Duodenal mucosa (tissue), 2 donors: ENCODE data around the gene PKD2L1.

Source experiments
- H3K27ac ChIP-seq: one replicate; pipeline ENCODE4 v1.7.0; 2013; ENCODE audit warnings: low read depth, low read length
- H3K27me3 ChIP-seq, 2 donors: one replicate each; pipeline ENCODE4 v1.7.0; 2013; ENCODE audit warnings: low read length in 2 of 2, control low read depth in 1 of 2; ENCODE audit not compliant: insufficient read depth in 2 of 2, control insufficient read depth in 1 of 2
- H3K36me3 ChIP-seq, 2 donors: one replicate each; pipeline ENCODE4 v1.7.0; 2013; ENCODE audit warnings: low read length in 2 of 2, control low read depth in 1 of 2; ENCODE audit not compliant: insufficient read depth in 2 of 2, control insufficient read depth in 1 of 2
- H3K4me1 ChIP-seq, 2 donors: one replicate each; pipeline ENCODE4 v1.7.0; 2013; ENCODE audit warnings: low read length in 2 of 2, control low read depth in 1 of 2; ENCODE audit not compliant: insufficient read depth in 2 of 2, control insufficient read depth in 1 of 2
- H3K4me3 ChIP-seq, 2 donors: one replicate each; pipeline ENCODE4 v1.7.0; 2013; ENCODE audit warnings: low read length in 2 of 2, low read depth in 1 of 2
- H3K9ac ChIP-seq, 2 donors: one replicate each; pipeline ENCODE4 v1.7.0; 2013; ENCODE audit warnings: low read length in 2 of 2, low read depth in 1 of 2
- H3K9me3 ChIP-seq, 2 donors: one replicate each; pipeline ENCODE4 v1.7.0; 2013; ENCODE audit warnings: low read length in 2 of 2, control low read depth in 1 of 2; ENCODE audit not compliant: control insufficient read depth in 1 of 2

Gene PKD2L1

GRCh38 chr10:100245484-100246220, 84.4 kb downstream of the PKD2L1 start:
- H3K9me3 ChIP-seq: no peaks in the 10 kb centered on the region
- H3K36me3 ChIP-seq: peaks cover 42 to 66% of the 10 kb centered on the region in 2 donors
- H3K27ac ChIP-seq: no peak overlapping the region
- no peak overlapping the region for H3K9ac ChIP-seq
- no peak overlapping the region for H3K4me3 ChIP-seq
- no peaks in the 10 kb centered on the region for H3K27me3 ChIP-seq
- no peaks in the 10 kb centered on the region for H3K4me1 ChIP-seq

DNA sequence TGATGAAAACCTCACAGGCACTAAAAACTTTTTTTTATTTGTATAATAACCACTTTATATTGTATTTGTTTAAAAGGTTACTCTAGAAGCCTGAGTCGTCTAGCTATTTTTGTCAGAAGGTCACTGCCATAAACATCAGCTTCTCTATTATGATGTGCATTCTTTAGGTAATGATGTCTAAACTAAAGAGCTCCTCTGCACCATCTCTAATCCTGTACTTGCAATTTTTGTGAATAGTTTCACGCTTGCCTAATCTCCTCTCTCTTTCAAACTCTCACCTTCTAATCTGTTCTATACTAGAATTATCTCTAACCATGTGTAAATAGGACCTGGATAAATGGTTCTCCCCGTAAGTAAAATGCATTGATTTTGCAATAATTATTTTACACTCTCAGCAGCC, 90.2 kb downstream of the PKD2L1 start:
- Histone ChIP-seq H3K9me3 (no peaks in the 10 kb centered on the region), H3K27me3 (no peaks in the 10 kb centered on the region), H3K36me3 (peaks cover 32 to 63% of the 10 kb centered on the region in 2 donors), H3K4me3 (no peak overlapping the region), H3K9ac (no peak overlapping the region), H3K27ac (no peak overlapping the region), H3K4me1 (no peaks in the 10 kb centered on the region)

DNA sequence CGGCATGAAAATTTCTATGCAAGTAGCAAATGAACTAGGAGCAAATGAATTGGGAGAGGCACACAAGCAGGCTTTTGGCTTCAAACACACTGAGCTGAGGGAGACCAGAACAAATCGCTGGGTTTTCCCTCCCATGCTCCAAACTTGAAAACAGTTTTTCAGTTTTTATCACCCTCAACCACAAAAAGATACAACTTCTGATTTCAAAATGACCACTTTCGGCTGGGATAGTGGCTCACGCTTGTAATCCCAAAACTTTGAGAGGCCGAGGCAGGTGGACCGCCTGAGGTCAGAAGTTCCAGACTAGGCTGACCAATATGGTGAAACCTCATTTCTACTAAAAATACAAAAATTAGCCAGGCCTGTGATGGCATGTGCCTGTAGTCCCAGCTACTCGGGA, 91.6 kb downstream of the PKD2L1 start:
- H3K4me3 ChIP-seq: no peak overlapping the region
- H3K36me3 ChIP-seq: peaks cover 28 to 69% of the 10 kb centered on the region in 2 donors
- H3K27me3 ChIP-seq: no peaks in the 10 kb centered on the region
- no peak overlapping the region for H3K27ac ChIP-seq
- H3K4me1 ChIP-seq: no peaks in the 10 kb centered on the region
- H3K9me3 ChIP-seq: no peaks in the 10 kb centered on the region
- H3K9ac ChIP-seq: no peak overlapping the region
